Stomach (tissue), 9 donors: ENCODE data around the gene HSPA4. TPM values are rescaled to one million over a fixed set of nuclear protein-coding genes. Genes with fewer than 3 reads are reported as not detected.
A peak's percentile ranks its signal among the peaks of the same experiment; 100 is the strongest.

Experiments used
- DNase-seq, 2 donors: peaks; one replicate each; pipeline versions ENCODE4 v3.0.0 to v3.0.0-alpha.2; 2013 to 2019
- H3K27ac ChIP-seq, 5 donors: fragments of 200-600 bp in 4 of 5; sonication (generic) in 4 of 5; one replicate each; pipeline ENCODE4 v1.5.1; 2013 to 2019; ENCODE audit warnings: mild to moderate bottlenecking in 1 of 5, moderate library complexity in 1 of 5
- H3K27me3 ChIP-seq, 3 donors: fragments of 200-600 bp; sonication (generic); one replicate each; pipeline ENCODE4 v1.5.1; 2017 to 2019; ENCODE audit warnings: mixed run types in 1 of 3
- H3K36me3 ChIP-seq, 4 donors: fragments of 200-600 bp; sonication (generic); 1 replicate in 3 of 4; 2 replicates in 1 of 4; pipeline ENCODE4 v1.5.1; 2016 to 2019
- H3K4me1 ChIP-seq, 4 donors: fragments of 200-600 bp; sonication (generic); one replicate each; pipeline ENCODE4 v1.5.1; 2016 to 2019
- H3K4me3 ChIP-seq, 4 donors: fragments of 200-600 bp; sonication (generic) in 3 of 4; one replicate each; pipeline ENCODE4 v1.5.1; 2016 to 2019; ENCODE audit warnings: mild to moderate bottlenecking in 1 of 4
- H3K9me3 ChIP-seq, 4 donors: fragments of 200-600 bp; sonication (generic); one replicate each; pipeline ENCODE4 v1.5.1; 2016 to 2019
- EP300 ChIP-seq: sonication (generic); formaldehyde crosslinking; IDR thresholded peaks from one replicate; pipeline ENCODE4 v1.6.1; 2017; ENCODE audit warnings: antibody characterized with exemption
- POLR2A ChIP-seq, 4 donors: fragments of 450-650 bp; IDR thresholded peaks; one replicate each; pipeline ENCODE4 v1.6.1; 2016; ENCODE audit warnings: antibody characterized with exemption in 4 of 4, control low read depth in 2 of 4, mild to moderate bottlenecking in 1 of 4, moderate library complexity in 1 of 4
- POLR2AphosphoS5 ChIP-seq, 3 donors: sonication (generic); formaldehyde crosslinking; IDR thresholded peaks; one replicate each; pipeline ENCODE4 v1.6.1; 2016; ENCODE audit warnings: antibody characterized with exemption in 3 of 3
- WGBS, 5 donors: extraction: QIAGEN DNeasy Blood & Tissue Kit in 3 of 5; methylation state at CpG; one replicate each; pipeline versions ENCODE4 v1.1.5 to v1.1.7; 2013 to 2018; 5-methylcytosine and 5-hydroxymethylcytosine counted together
- intact Hi-C: fragments of 100-400 bp; cut with DNase I; formaldehyde crosslinking; loops from one replicate; pipeline ENCODE4 v1.15.1; 2023; ENCODE audit warnings: low total_unique reads
- polyA plus RNA-seq, 3 donors: library from polyadenylated mRNA; stranded (reverse); fragments of 200-250 nt; gene quantifications; one replicate each; pipeline ENCODE4 v1.2.3, GENCODE V29; 2013
- total RNA-seq, 5 donors: library from RNA; depleted of rRNA; stranded (reverse); fragments of >200 nt; gene quantifications; one replicate each; pipeline versions ENCODE4 v1.1.0 to v1.2.3, GENCODE V29; 2014 to 2016
- TF ChIP-seq, protein P1 (sequence below), 7 experiments: fragments of 450-650 bp in 4 of 7; fragments of 200-600 bp in 3 of 7; sonication (generic) in 3 of 7; IDR thresholded peaks; one replicate each; pipeline ENCODE4 v1.5.1; 2016 to 2019; ENCODE audit warnings: antibody characterized with exemption in 7 of 7, control low read depth in 2 of 7, mild to moderate bottlenecking in 1 of 7
- donor health status: healthy with polysubstance abuse.
- donor health status: Bipolar disorder and iron deficiency.
- donor health status: healthy.

The HSPA4 gene
- total and polyA plus RNA-seq, 8 donors = 21.6 to 79.1 (median 37.2) TPM

DNA sequence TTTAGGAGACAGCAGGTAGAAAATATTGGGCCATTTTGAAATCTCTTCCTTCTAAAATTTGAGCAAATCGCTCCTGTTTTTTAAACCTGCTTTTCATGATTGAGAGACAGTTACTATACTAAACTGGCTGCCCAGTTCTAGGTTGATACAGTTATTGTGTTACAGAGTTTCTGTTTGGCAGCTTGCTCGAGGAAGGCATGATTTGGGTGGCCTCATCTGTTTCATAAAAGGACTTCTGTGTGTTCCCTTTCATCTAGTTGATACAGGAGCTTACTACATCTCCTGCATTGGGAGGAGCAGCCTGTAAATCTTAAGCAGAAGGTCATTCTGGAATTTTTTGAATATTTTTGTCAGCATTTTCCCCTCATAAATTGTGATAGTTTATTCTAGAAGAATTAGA is 14.2 kb downstream of the HSPA4 start:
- Histone ChIP-seq H3K27me3 (no peaks in the 10 kb centered on the region), H3K4me3 (no peak overlapping the region), H3K27ac (peak overlapping the region in 2 of 5 donors; percentile 15 to 50), H3K9me3 (no peaks in the 10 kb centered on the region), H3K36me3 (peaks cover 26 to 62% (median 47%) of the 10 kb centered on the region in 4 donors), H3K4me1 (peaks cover 12 to 50% (median 32%) of the 10 kb centered on the region in 4 donors)
- intact Hi-C loops = no loop called here
- DNase-seq = no peak
- WGBS, 5 donors = 64 to 74% (median 72%) methylated on average over 2 of the region's 2 CpGs
- TF ChIP-seq POLR2A (IDR thresholded peaks at IDR 0.05) (no peak), EP300 (no peak), POLR2AphosphoS5 (IDR thresholded peaks at IDR 0.05) (no peak)
- TF ChIP-seq, protein P1, sequence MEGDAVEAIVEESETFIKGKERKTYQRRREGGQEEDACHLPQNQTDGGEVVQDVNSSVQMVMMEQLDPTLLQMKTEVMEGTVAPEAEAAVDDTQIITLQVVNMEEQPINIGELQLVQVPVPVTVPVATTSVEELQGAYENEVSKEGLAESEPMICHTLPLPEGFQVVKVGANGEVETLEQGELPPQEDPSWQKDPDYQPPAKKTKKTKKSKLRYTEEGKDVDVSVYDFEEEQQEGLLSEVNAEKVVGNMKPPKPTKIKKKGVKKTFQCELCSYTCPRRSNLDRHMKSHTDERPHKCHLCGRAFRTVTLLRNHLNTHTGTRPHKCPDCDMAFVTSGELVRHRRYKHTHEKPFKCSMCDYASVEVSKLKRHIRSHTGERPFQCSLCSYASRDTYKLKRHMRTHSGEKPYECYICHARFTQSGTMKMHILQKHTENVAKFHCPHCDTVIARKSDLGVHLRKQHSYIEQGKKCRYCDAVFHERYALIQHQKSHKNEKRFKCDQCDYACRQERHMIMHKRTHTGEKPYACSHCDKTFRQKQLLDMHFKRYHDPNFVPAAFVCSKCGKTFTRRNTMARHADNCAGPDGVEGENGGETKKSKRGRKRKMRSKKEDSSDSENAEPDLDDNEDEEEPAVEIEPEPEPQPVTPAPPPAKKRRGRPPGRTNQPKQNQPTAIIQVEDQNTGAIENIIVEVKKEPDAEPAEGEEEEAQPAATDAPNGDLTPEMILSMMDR (IDR thresholded peaks at IDR 0.05) = no peak

DNA sequence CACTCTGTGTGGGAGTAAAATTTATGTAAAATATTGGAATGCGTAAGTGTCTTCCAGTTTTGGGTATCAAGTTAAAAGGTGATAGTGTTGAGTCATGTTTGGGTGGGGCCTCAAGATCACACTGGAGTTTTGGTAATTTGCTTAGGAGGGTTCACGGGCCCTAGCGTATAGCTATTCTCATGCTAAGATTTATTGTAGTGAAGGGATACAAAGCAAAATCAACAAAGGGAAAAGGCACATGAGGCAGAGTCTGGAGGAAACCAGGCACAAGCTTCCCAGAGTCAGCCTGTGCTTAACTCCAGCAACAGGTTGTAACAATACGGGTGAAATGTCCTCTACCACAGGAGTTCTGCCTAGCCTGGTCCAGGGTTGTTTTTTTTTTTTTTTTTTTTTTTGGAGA is 20.2 kb downstream of the HSPA4 start:
- Histone ChIP-seq H3K36me3 (peaks cover 26 to 97% (median 92%) of the 10 kb centered on the region in 4 donors), H3K4me1 (peaks cover 0 to 14% (median 7%) of the 10 kb centered on the region in 4 donors), H3K27me3 (no peaks in the 10 kb centered on the region), H3K4me3 (no peak overlapping the region), H3K9me3 (no peaks in the 10 kb centered on the region), H3K27ac (no peak overlapping the region)
- TF ChIP-seq EP300 (no peak), POLR2A (IDR thresholded peaks at IDR 0.05) (no peak), POLR2AphosphoS5 (IDR thresholded peaks at IDR 0.05) (no peak)
- TF ChIP-seq, protein P1 (IDR thresholded peaks at IDR 0.05) = no peak
- 85 to 91% (median 86%) methylated on average over 4 of the region's 4 CpGs for WGBS, 5 donors
- intact Hi-C loops = no loop called here
- DNase-seq = no peak

DNA sequence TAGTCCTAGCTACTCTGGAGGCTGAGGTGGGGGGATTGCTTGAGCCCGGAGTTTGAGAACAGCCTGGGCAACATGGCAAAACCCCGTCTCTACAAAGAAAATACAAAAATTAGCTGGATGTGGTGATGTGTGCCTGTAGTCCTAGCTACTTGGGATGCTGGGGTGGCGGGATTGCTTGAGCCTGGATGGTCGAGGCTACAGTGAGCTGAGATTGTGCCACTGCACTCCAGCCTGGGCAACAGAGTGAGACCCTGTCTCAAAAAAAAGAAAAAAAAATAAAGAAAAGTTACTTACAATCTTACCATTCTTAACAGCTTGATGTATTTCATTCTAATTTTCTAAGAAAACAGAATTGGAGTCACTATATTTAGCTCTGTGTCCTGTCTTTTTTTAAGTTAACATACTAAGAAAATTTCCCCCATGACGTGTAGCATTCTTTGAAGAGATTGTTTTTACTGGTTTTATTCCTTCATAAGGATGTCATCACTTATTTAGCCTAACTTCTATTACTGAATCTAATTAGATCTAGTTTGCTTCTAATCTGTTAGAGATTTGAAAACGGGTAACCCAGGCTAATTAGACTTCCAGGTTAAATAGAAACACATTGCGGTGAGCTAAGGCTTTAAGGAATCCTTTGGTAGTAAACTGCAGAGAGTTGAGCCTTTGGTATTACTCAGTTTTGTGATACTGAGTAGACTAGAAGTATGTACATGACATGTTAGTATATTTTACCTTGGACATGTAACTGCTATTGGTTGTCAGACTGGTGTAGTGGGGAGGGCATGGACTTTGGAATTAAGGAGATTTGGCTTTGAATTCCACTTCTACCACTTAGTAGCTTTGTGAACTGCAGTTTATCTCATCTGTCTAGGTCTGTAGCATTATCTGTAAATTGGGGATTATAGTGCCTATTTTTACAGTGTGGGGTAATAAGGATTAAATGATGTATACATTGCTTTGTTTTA is 24.0 kb downstream of the HSPA4 start:
- TF ChIP-seq POLR2A (IDR thresholded peaks at IDR 0.05) (no peak), EP300 (no peak)
- Histone ChIP-seq H3K27ac (no peak overlapping the region), H3K9me3 (no peaks in the 10 kb centered on the region), H3K27me3 (no peaks in the 10 kb centered on the region), H3K36me3 (peaks cover 7 to 81% (median 76%) of the 10 kb centered on the region in 4 donors), H3K4me1 (peaks cover 0 to 20% (median 7%) of the 10 kb centered on the region in 4 donors), H3K4me3 (no peak overlapping the region)
- DNase-seq = no peak
- intact Hi-C loops = no loop called here
- WGBS, 5 donors = 75 to 89% (median 88%) methylated on average over 7 of the region's 7 CpGs

DNA sequence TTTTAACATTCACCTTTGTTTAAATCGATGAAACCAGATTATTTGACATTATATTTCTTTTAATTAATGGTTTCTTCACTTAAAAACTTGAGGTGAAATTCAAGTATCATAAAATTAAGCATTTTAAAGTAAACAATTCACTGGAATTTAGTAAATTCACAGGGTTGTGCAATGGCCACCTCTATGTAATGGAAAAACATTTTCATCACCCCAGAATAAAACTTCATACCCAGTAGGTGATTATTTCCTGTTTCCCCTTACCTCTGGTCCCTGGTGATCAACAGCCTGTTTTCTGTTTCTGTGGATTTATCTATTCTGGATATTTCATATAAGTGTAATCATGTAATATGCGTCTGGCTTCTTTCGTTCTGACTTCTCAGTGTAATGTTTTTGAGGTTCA is 27.2 kb downstream of the HSPA4 start:
- Histone ChIP-seq H3K9me3 (no peaks in the 10 kb centered on the region), H3K36me3 (peaks cover 4 to 78% (median 72%) of the 10 kb centered on the region in 4 donors), H3K4me3 (no peak overlapping the region), H3K27ac (no peak overlapping the region), H3K27me3 (no peaks in the 10 kb centered on the region), H3K4me1 (peaks cover 0 to 19% (median 0%) of the 10 kb centered on the region in 4 donors)
- no peak for DNase-seq
- TF ChIP-seq, protein P1 (IDR thresholded peaks at IDR 0.05) = no peak
- TF ChIP-seq EP300 (no peak), POLR2AphosphoS5 (IDR thresholded peaks at IDR 0.05) (no peak), POLR2A (IDR thresholded peaks at IDR 0.05) (no peak)
- WGBS, 5 donors = 89 to 97% (median 95%) methylated on average over 3 of the region's 3 CpGs
- intact Hi-C loops = no loop called here
